Skeletal muscle satellite cell (primary cell): ENCODE measurements around the gene MED8.

Source experiments
- H3K27me3 ChIP-seq: 2 replicates; pipeline ENCODE4 v1.7.0; 2013; ENCODE audit warnings: low read length; ENCODE audit not compliant: control insufficient read depth, insufficient read depth
- H3K36me3 ChIP-seq: 2 replicates; pipeline ENCODE4 v1.7.0; 2013; ENCODE audit warnings: mild to moderate bottlenecking, control low read depth, low read length; ENCODE audit not compliant: insufficient read depth
- H3K4me1 ChIP-seq: 2 replicates; pipeline ENCODE4 v1.7.0; 2013; ENCODE audit warnings: low read length; ENCODE audit not compliant: control insufficient read depth, insufficient read depth
- H3K4me2 ChIP-seq: 2 replicates; pipeline ENCODE4 v1.7.0; 2013; ENCODE audit warnings: mild to moderate bottlenecking, low read length
- H3K4me3 ChIP-seq: 2 replicates; pipeline ENCODE4 v1.7.0; 2013; ENCODE audit warnings: low read length
- H3K9ac ChIP-seq: 2 replicates; pipeline ENCODE4 v1.7.0; 2013; ENCODE audit warnings: mild to moderate bottlenecking, low read depth, low read length, moderate library complexity
- H3K9me3 ChIP-seq: replicated peaks from 2 replicates; pipeline ENCODE4 v1.7.0; 2013; ENCODE audit warnings: mild to moderate bottlenecking, control low read depth, low read length

MED8 gene

DNA sequence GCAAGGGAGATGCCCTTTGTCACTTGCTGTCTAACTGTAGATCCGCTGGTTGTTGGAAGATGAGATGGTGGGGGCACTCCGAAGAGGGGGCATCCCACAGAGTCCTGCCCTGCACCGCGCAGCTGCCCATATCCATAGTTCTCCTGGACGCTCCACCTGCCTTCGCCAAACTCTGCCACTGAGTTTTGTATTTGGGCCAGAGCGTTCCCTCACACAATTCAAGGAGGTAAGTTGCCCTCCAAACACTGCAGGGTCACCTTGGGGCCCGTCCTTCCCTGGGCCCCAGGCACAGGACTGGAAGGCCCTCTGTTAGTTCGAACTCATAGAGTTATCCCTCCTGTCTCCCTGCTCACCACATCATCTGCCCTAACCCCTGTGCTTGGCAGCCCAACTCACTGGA lies 42.1 kb upstream of the MED8 start:
- H3K4me2 ChIP-seq = no peak overlapping the region
- no peaks in the 10 kb centered on the region for H3K4me1 ChIP-seq
- no peak overlapping the region for H3K9ac ChIP-seq
- no peaks in the 10 kb centered on the region for H3K27me3 ChIP-seq
- H3K4me3 ChIP-seq = no peak overlapping the region
- no peaks in the 10 kb centered on the region for H3K9me3 ChIP-seq
- peaks cover 92% of the 10 kb centered on the region for H3K36me3 ChIP-seq

DNA sequence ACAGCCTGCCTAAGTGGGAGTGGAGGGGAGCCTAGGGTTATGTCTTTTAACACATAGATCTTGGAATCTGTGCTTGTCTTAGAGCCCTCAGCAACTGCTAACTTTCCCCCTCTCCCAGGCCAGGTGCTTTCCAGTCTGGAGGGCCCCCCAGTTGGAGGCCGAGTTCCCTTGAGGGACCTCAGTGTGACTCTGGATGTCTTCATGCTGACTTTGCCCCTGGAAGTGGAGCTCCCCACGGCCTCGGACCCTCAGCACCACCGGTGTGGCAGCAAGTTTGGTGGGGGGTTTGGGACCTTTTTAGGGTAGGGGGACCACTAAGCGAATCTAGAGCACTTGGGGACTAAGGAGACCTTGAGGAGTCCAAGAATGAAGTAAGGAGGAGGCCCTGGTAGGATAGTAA lies 41.2 kb upstream of the MED8 start:
- H3K4me1 ChIP-seq = no peaks in the 10 kb centered on the region
- no peak overlapping the region for H3K4me3 ChIP-seq
- H3K9me3 ChIP-seq = no peaks in the 10 kb centered on the region
- H3K27me3 ChIP-seq = no peaks in the 10 kb centered on the region
- no peak overlapping the region for H3K4me2 ChIP-seq
- H3K9ac ChIP-seq = no peak overlapping the region
- H3K36me3 ChIP-seq = peaks cover 97% of the 10 kb centered on the region

DNA sequence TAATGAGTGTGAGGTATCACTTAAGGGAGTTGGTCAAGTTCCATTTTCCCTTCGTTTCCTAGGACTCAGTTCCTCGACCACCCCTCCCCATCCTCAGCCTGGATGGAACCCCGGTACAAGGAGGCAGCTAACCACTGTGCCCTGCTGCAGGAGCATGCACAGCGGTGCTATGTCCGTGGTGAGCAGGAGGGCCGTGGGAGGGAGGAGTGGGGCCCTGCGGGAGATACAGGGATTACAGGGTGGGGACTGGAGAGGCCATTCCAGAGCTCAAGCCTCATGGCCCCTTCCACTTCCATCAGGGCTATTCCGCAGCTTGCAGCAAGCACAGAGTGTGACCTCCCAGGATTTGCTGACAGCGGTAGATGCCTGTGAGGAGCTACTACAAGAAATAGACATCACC lies 38.3 kb upstream of the MED8 start:
- Histone ChIP-seq H3K9ac (no peak overlapping the region), H3K4me1 (no peaks in the 10 kb centered on the region), H3K27me3 (no peaks in the 10 kb centered on the region), H3K4me2 (no peak overlapping the region), H3K9me3 (no peaks in the 10 kb centered on the region), H3K4me3 (no peak overlapping the region), H3K36me3 (peaks cover 97% of the 10 kb centered on the region)

DNA sequence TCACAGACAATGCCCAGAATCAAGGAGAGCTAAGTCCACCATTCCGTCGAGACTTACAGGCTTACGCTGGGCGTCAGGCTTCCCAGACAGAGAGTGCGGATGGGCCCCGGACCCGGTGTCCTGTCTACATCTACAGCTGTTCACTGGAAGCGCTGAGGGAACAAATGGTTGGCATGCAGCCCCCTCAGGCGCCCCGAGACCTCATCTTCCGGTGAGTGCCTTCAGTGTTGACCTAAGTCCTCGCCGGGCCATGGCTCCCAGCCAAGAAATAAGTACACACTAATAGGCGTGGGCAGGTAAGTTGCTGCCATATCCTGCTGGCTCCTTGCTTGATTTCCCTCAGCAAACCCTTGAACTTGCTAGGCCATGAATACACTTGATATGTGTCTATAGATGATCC lies 37.9 kb upstream of the MED8 start:
- Histone ChIP-seq H3K9me3 (no peaks in the 10 kb centered on the region), H3K27me3 (no peaks in the 10 kb centered on the region), H3K9ac (no peak overlapping the region), H3K4me1 (no peaks in the 10 kb centered on the region), H3K4me3 (no peak overlapping the region), H3K36me3 (peaks cover 96% of the 10 kb centered on the region), H3K4me2 (no peak overlapping the region)

DNA sequence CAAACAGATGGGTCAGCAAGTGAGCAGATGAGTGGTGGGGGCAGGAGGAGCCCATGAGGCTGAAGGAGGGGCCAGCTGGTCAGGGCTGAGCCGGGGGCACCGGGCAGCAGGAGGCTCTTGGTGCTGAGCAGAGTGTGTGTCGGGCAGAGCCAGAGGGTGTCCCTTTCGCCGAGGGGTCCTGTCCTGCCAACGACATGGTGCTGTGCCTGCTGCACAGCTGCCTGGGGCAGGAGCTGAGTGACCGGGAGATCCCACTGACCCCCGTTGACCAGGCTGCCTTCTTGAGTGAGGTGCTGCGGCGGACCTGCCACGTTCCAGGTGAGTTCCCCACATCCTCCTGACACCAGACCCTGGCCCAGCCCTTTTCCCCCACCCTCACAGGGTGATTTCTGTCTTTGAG lies 36.6 kb upstream of the MED8 start:
- H3K27me3 ChIP-seq = no peaks in the 10 kb centered on the region
- H3K9ac ChIP-seq = no peak overlapping the region
- no peaks in the 10 kb centered on the region for H3K9me3 ChIP-seq
- H3K4me3 ChIP-seq = no peak overlapping the region
- peaks cover 94% of the 10 kb centered on the region for H3K36me3 ChIP-seq
- H3K4me2 ChIP-seq = no peak overlapping the region
- H3K4me1 ChIP-seq = no peaks in the 10 kb centered on the region

DNA sequence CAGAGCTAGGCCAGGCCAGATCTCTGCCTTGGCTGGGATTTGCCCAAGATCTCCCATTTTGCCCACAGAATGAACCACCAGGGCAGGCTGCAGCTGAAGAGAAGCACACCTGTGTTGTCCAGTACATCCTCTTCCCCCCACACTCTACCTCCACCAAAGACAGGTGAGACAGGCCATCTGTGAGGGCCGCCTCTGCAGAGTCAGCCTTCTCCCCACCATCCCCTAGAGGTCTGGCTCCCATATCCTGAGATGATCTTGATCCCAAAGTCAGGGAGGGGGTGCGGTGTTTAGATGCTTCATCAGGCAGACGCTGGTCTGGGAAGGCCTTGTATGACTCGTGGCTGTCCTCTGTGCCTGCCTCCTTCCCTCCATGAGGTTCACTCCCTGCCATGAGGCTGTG lies 35.4 kb upstream of the MED8 start:
- Histone ChIP-seq H3K9me3 (no peaks in the 10 kb centered on the region), H3K36me3 (peaks cover 91% of the 10 kb centered on the region), H3K9ac (no peak overlapping the region), H3K4me3 (no peak overlapping the region), H3K27me3 (no peaks in the 10 kb centered on the region), H3K4me1 (no peaks in the 10 kb centered on the region), H3K4me2 (no peak overlapping the region)

DNA sequence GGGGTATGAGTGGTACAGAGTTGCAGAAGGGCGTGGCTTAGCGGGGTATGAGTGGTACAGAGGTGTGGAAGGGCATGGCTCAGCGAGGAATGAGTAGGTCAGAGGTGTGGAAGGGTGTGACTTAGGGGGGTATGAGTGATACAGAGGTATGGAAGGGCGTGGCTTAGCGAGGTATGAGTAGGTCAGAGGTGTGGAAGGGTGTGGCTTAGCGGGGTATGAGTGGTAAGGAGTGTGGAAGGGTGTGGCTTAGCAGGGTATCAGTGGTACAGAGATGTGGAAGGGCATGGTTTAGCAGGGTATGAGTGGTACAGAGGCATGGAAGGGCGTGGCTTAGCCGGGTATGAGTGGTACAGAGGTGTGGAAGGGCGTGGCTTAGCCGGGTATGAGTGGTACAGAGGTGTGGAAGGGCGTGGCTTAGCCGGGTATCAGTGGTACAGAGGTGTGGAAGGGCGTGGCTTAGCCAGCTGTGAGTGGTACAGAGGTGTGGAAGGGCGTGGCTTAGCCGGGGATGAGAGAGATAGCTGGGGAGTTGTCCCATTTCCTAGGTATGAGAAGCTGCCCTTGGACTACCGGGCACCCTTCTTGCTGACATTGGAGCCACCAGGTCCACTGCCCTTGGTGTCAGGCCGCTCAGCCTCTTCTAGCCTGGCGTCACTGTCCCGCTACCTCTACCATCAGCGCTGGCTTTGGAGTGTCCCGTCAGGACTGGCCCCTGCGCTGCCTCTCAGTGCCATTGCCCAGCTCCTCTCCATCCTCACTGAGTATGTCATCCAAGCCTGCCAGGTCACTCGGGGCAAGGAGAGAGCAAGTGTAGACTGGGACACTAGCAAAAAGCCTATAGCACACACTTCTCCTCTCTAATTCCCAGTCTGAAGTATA lies 34.3 kb upstream of the MED8 start:
- peaks cover 89% of the 10 kb centered on the region for H3K36me3 ChIP-seq
- no peaks in the 10 kb centered on the region for H3K4me1 ChIP-seq
- no peak overlapping the region for H3K4me3 ChIP-seq
- H3K9ac ChIP-seq = no peak overlapping the region
- no peak overlapping the region for H3K4me2 ChIP-seq
- no peaks in the 10 kb centered on the region for H3K9me3 ChIP-seq
- no peaks in the 10 kb centered on the region for H3K27me3 ChIP-seq

DNA sequence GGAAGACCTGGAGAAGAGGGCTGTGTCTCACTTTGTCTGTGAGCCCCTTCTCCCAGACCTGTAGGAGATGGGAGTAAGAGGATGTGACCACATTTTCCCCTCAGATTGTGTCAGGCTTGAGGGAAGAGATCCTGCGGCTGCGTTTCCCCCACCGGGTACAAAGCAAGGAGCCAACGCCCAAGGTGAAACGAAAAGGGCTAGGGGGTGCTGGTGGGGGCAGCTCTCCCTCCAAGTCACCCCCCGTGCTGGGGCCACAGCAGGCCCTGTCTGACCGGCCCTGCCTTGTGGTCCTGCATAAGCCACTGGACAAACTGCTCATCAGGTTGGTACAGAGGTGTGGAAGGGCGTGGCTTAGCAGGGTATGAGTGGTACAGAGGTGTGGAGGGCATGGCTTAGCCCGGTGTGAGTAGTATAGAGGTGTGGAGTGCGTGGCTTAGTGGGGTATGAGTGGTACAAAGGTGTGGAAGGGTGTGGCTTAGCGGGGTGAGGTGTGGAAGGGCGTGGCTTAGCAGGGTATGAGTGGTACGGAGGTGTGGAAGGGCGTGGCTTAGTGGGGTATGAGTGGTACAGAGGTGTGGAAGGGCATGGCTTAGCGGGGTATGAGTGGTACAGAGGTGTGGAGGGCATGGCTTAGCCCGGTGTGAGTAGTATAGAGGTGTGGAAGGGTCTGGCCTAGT lies 33.5 kb upstream of the MED8 start:
- Histone ChIP-seq H3K36me3 (peaks cover 88% of the 10 kb centered on the region), H3K4me3 (no peak overlapping the region), H3K4me2 (no peak overlapping the region), H3K27me3 (no peaks in the 10 kb centered on the region), H3K9ac (no peak overlapping the region), H3K9me3 (no peaks in the 10 kb centered on the region), H3K4me1 (no peaks in the 10 kb centered on the region)

DNA sequence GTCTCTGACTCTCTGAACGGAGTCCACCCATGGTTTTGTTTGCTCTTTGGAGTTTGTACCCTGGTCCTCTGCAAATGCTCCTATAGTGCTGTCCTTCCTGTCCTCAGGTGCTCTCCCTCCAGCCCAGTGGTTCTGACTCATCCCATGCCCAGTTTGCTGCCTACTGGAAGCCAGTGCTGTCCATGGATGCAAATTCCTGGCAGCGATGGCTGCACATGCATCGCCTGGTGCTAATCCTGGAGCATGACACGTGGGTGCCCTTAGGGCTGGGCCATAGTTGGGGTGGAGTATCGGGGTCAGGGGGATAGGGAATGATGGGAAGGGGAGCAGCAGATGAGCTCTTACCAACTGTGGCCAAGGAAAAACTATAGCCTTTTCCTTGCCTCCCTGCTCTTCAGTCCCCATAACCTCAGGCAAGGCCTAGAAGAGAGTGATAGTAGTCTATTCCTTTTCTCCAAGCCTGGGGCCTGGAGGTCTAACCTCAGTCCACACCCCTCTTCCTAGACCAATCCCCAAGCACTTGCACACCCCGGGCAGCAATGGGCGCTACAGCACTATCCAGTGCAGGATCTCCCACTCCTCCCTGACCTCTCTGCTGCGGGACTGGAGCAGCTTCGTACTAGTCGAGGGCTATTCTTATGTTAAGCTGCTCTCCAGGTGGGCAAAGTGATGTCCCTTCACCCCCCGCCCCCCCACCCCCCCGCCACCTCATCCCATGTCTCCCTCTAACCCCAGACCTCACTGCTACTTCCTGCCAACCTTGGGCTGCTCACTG lies 32.6 kb upstream of the MED8 start:
- Histone ChIP-seq H3K4me2 (no peak overlapping the region), H3K27me3 (no peaks in the 10 kb centered on the region), H3K4me3 (no peak overlapping the region), H3K36me3 (peaks cover 78% of the 10 kb centered on the region), H3K9ac (no peak overlapping the region), H3K9me3 (no peaks in the 10 kb centered on the region), H3K4me1 (no peaks in the 10 kb centered on the region)

DNA sequence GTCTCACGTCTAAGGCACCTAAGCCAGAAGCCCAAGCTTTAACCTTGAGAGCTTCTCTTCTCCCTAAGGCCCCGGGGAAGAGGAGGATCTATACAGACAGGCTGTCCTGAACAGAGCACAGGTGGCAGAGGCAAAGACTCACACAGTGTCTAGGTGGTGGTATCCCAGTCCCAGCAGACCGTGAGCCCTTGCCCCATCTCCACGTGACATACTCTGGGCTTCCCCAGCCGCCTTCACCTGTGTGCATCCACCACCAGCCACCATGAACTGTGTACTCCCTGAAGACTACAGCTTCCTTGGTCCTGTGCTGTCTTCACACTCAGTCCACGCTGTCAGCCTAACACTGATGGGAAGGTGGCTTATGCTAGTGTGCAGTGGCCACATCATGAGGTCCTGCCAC lies 31.8 kb upstream of the MED8 start:
- no peaks in the 10 kb centered on the region for H3K9me3 ChIP-seq
- H3K4me2 ChIP-seq = no peak overlapping the region
- no peak overlapping the region for H3K4me3 ChIP-seq
- peaks cover 74% of the 10 kb centered on the region for H3K36me3 ChIP-seq
- H3K27me3 ChIP-seq = no peaks in the 10 kb centered on the region
- no peaks in the 10 kb centered on the region for H3K4me1 ChIP-seq
- H3K9ac ChIP-seq = no peak overlapping the region

DNA sequence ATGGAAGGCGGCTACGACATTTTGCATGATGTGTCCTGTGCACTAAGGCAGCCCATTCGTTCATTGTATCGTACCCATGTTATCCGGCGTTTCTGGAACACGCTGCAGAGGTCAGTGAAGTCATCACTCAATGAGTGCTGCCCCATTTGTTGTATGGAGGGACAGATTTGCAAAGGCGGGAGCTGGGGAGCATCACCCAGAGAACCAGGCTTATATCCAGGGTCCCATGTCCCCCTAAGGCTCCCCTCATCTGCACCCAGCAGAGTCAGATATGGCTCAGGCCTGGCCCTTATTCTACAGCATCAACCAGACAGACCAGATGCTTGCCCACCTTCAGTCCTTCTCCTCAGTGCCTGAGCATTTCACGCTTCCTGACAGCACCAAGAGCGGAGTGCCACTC lies 31.3 kb upstream of the MED8 start:
- Histone ChIP-seq H3K4me3 (no peak overlapping the region), H3K36me3 (peaks cover 73% of the 10 kb centered on the region), H3K4me1 (no peaks in the 10 kb centered on the region), H3K27me3 (no peaks in the 10 kb centered on the region), H3K9me3 (no peaks in the 10 kb centered on the region), H3K4me2 (no peak overlapping the region), H3K9ac (no peak overlapping the region)
